VCaP (cell line): ENCODE data around the gene LIPM.
A peak's percentile ranks its signal among the peaks of the same experiment; 100 is the strongest.

Source experiments
- H3K27ac ChIP-seq: fragments of 450-650 bp; 2 replicates; pipeline ENCODE4 v1.5.1; 2017
- TF ChIP-seq, protein P1 (sequence below): fragments of 450-650 bp; conservative IDR thresholded peaks from 2 replicates; pipeline ENCODE4 v1.5.1; 2017; ENCODE audit warnings: mild to moderate bottlenecking, moderate library complexity

The LIPM gene

DNA sequence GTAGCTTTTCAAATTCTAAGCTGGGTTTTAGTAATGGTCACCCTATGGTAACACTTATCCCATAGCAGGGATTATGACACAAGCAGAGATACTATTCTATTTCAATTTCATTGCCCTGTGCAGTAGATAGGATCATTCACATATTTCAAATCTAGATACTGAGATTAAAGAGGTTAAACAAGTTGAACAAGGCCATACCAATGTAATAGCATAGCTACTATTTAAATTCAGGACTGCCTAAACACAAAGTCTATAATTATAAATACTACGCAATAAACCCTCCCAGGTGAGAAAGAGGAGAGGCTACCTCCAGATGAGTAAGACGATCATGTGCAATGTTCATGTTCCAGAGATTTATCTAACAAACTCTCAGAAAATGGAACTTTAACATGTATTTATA is 1.1 kb downstream of the LIPM start:
- H3K27ac ChIP-seq, result no peak overlapping the region
- TF ChIP-seq, protein P1, sequence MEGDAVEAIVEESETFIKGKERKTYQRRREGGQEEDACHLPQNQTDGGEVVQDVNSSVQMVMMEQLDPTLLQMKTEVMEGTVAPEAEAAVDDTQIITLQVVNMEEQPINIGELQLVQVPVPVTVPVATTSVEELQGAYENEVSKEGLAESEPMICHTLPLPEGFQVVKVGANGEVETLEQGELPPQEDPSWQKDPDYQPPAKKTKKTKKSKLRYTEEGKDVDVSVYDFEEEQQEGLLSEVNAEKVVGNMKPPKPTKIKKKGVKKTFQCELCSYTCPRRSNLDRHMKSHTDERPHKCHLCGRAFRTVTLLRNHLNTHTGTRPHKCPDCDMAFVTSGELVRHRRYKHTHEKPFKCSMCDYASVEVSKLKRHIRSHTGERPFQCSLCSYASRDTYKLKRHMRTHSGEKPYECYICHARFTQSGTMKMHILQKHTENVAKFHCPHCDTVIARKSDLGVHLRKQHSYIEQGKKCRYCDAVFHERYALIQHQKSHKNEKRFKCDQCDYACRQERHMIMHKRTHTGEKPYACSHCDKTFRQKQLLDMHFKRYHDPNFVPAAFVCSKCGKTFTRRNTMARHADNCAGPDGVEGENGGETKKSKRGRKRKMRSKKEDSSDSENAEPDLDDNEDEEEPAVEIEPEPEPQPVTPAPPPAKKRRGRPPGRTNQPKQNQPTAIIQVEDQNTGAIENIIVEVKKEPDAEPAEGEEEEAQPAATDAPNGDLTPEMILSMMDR, result no peak

DNA sequence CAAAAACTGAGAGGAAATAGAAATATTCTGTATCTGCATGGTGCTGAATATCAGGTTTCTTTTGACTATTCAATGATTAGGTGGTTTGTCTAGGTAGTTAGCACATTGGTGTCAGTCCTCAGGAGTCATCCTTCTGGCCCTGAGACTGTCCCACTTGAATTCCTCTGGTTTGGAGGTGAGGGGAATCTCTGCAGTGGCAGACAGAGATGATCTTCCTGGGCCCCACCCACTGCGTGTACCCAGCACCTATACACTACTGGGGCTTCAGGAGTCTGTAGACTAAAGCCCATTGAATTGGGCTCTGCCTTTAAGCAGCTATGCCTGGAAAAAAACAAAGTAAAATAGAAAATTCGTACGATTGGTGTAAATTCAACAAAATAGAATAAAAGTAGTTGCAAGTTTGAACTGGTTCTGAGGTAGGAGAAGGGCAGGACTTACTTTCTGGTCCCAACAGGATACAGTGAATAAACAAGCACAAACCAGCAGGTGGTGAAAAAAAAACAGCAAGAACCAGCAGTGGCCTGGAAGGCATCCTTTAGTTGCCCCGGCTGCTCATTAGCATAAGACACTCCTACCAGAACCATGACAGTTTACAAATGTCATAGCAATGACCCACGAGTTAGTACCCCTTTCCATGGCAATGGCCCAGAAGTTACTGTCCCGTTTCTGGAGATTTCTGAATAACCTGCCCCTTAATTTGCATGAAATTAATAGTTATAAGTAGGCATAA is 1.7 kb downstream of the LIPM start:
- H3K27ac ChIP-seq, result no peak overlapping the region
- TF ChIP-seq, protein P1, result no peak

DNA sequence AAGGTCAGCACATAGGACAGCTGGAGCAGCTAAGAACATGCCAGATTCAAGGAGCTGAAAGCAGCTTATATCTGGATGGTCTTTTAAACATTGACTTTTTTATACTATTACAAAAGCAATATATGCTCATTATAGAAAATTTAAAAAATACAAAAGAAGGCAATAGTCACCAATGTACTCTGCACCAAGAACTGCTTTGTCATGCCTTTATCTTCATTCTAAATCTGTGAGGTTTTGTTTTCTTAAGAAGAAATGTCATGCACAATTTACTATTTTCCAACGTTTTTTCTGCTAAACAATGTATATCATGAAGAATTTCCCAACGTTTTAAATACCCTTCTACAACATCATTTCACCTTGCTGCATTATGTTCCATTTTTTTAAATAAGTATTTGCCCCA is 2.8 kb downstream of the LIPM start:
- H3K27ac ChIP-seq, result no peak overlapping the region
- TF ChIP-seq, protein P1, result no peak

DNA sequence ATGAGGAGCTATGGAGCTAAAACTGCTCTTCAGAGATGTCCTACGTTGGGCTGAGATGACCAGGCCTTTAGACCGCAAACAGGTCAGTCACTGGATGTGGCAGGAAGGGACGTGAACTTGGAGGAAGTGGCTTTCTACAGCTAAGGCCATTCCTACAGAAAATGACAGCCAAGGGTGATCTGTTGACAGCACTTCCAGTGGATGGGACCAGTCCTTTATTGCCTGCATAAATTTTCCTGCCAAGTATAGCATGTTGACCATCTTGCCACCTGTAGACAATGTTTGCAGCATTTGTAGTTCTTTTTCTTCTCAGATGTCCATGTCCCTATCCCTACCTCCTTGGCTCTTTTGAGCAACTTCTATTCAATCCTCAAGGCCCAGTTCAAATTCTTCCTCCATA is 3.4 kb downstream of the LIPM start:
- TF ChIP-seq, protein P1, result no peak
- H3K27ac ChIP-seq, result no peak overlapping the region

DNA sequence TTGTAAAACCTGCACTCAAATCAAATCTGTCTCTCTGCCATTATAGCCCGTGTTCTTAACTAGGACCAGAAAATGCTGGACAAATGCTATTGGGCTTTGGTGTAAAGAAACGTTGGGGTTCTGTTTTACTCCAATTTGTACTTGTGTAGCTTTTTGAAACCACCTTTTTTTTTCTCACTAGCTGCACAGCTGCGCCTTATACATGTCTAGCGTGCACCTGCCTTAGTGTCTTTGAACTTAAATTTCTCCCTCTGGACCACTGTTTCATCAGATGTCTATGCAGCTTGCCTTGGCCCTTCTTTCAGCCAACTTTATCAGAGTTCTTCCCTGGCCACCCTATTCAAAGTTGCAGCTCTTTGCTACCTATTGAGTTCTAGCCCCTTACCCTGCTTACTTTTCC is 7.1 kb downstream of the LIPM start:
- H3K27ac ChIP-seq, result no peak overlapping the region
- TF ChIP-seq, protein P1, result no peak

DNA sequence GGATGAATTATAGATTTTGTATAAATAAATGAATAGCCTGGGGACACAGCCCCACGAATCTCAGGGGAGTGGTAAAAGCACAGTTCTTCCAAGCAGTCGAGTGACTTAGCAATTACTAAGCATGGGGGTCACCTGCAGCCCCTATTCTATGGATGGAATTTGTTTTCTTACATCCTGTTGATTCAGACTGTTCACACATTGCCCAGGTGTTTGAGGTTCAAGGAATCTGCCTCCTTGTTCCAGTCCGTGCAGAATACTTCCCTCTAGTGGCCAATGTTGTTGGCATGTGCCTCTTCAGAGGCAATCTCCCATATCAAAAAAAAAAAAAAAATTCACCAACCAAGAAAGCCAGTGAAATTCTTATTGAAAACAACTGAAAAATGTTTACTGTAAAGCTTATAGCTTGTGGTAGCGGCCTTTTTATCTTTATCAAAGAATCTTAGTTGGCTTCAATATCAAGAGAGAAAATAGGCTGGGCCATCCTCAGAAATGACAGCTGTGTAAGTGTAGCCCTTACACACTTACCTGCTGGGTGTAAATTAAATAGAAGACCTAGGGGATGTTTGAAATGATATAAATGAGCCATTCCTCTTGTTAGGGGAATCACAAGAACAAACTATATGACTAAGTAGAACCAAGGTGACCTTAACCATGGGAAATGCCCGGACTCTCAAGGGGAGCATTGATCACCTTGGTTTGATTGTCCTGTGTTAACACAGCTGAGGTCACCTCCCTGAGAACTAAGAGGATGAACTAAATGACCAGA is 7.8 kb downstream of the LIPM start:
- TF ChIP-seq, protein P1, result peak; percentile 85
- no peak overlapping the region for H3K27ac ChIP-seq

DNA sequence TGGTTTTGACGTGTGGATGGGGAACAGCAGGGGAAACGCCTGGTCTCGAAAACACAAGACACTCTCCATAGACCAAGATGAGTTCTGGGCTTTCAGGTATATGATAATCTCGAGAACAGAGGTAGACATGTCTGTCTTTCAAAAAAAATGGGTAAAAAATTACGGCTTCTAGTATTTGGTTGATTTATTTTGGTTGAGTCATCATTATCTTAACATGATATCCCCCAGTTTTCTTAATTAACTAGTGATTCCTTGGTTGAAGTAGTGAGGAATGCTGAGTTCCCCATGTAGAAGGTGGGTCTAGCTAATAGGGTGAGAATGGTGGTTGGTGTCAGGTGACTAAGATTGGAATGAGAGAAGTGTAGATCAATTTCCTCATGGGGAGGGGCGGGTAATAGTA is 10.7 kb downstream of the LIPM start:
- peak overlapping the region; percentile 75 for H3K27ac ChIP-seq
- TF ChIP-seq, protein P1, result no peak
